ENCODE results near the gene PIK3R1.

- TF ChIP-seq CTCF (IDR thresholded peaks at IDR 0.05) (no peak), POLR2A (IDR thresholded peaks at IDR 0.05) (no peak)
Observed at GRCh38 chr5:68220914-68221313, 5.4 kb downstream of the PIK3R1 start.
